K562 (cell line): ENCODE results near the gene PDE6G. TPM values are rescaled to one million over a fixed set of nuclear protein-coding genes. Genes with fewer than 3 reads are reported as not detected.

Source experiments
- CHD4 ChIP-seq: fragments of 200-600 bp; sonication (generic); IDR thresholded peaks from 3 replicates; pipeline ENCODE4 v1.6.1; 2012; ENCODE audit warnings: low read depth, mild to moderate bottlenecking, mixed read lengths, low read length, inconsistent platforms; ENCODE audit not compliant: insufficient read depth, insufficient replicate concordance, poor library complexity, severe bottlenecking
- CTCF ChIP-seq, 3 experiments: IDR thresholded peaks in 2 of 3; conservative IDR thresholded peaks in 1 of 3; 2 replicates each; pipeline ENCODE4 v1.5.1; 2011 to 2012; ENCODE audit warnings: low read length in 3 of 3, mild to moderate bottlenecking in 3 of 3, control low read depth in 2 of 3, improper control_type of control experiment in 1 of 3, inconsistent platforms in 1 of 3, low read depth in 1 of 3, mixed read lengths in 1 of 3, moderate library complexity in 1 of 3; ENCODE audit not compliant: insufficient read depth in 2 of 3
- ETV6 ChIP-seq, 3 experiments: fragments of 150-350 bp in 1 of 3; sonication (generic) in 1 of 3; formaldehyde crosslinking in 1 of 3; IDR thresholded peaks; 2 replicates each; pipeline versions ENCODE4 v1.6.1 to v1.8.0; 2014 to 2022; ENCODE audit warnings: borderline replicate concordance in 2 of 3, low read depth in 2 of 3, antibody characterized with exemption in 1 of 3, low read length in 1 of 3, mild to moderate bottlenecking in 1 of 3, missing genetic modification reagents in 1 of 3
- FOXP4 ChIP-seq: sonication (generic); formaldehyde crosslinking; IDR thresholded peaks from 2 replicates; pipeline ENCODE4 v1.8.0; 2022; ENCODE audit warnings: mild to moderate bottlenecking, missing genetic modification reagents, borderline replicate concordance
- KDM4B ChIP-seq, 2 experiments: fragments of 450-650 bp in 1 of 2; sonication (generic) in 1 of 2; IDR thresholded peaks; 2 replicates each; pipeline ENCODE4 v1.6.1; 2016 to 2017; ENCODE audit warnings: borderline replicate concordance in 2 of 2, antibody characterized with exemption in 1 of 2, low read depth in 1 of 2, mild to moderate bottlenecking in 1 of 2
- MAFK ChIP-seq: IDR thresholded peaks from 2 replicates; pipeline ENCODE4 v1.6.1; 2011; ENCODE audit warnings: low read length, improper control_type of control experiment
- MITF ChIP-seq: IDR thresholded peaks from 2 replicates; pipeline ENCODE4 v1.6.1; 2014; ENCODE audit warnings: antibody characterized with exemption
- POLR2G ChIP-seq: fragments of 200-400 bp; formaldehyde crosslinking; IDR thresholded peaks from 2 replicates; pipeline ENCODE4 v1.6.1; 2017; ENCODE audit warnings: low read depth, mild to moderate bottlenecking, antibody characterized with exemption, low read length, moderate library complexity
- POLR3G ChIP-seq: IDR thresholded peaks from 2 replicates; pipeline ENCODE4 v1.6.1; 2011; ENCODE audit not compliant: insufficient read length, insufficient replicate concordance; ENCODE audit errors: extremely low read depth
- PTTG1 ChIP-seq: fragments of 450-650 bp; IDR thresholded peaks from 2 replicates; pipeline ENCODE4 v1.6.1; 2016; ENCODE audit warnings: low read depth, mild to moderate bottlenecking, missing genetic modification characterization, missing compliant biosample characterization
- SMAD1 ChIP-seq: fragments of 150-350 bp; IDR thresholded peaks from 2 replicates; pipeline ENCODE4 v1.6.1; 2014; ENCODE audit warnings: low read length, low read depth; ENCODE audit not compliant: partially characterized antibody
- TAF9B ChIP-seq: fragments of 450-650 bp; IDR thresholded peaks from 2 replicates; pipeline ENCODE4 v1.6.1; 2018; ENCODE audit warnings: mild to moderate bottlenecking; ENCODE audit not compliant: partially characterized antibody
- ZNF143 ChIP-seq: sonication (generic); formaldehyde crosslinking; IDR thresholded peaks from 2 replicates; pipeline ENCODE4 v1.9.0; 2022; ENCODE audit warnings: mild to moderate bottlenecking, missing genetic modification reagents
- ZNF274 ChIP-seq: IDR thresholded peaks from 2 replicates; pipeline ENCODE4 v1.6.1; 2011; ENCODE audit warnings: low read depth, mild to moderate bottlenecking, low read length, moderate library complexity, borderline replicate concordance
- polyA plus RNA-seq, 8 experiments: library from polyadenylated mRNA; depleted of rRNA in 4 of 8; stranded (reverse) in 5 of 8; unstranded in 3 of 8; fragments of >200 nt; fragmentation: Nextera tagmentation in 2 of 8; fragmentation: Illumina TruSeq in 1 of 8; extraction: Ambion mirVana in 2 of 8; extraction: Trizol in 1 of 8; gene quantifications; 2 replicates each; pipeline versions ENCODE4 v1.2.1 to v1.2.3, GENCODE V29; 2011 to 2014; ENCODE audit warnings: inconsistent platforms in 1 of 8, missing spikeins in 1 of 8
- total RNA-seq, 7 experiments: library from RNA; depleted of rRNA in 6 of 7; stranded (reverse); fragments of >200 nt in 6 of 7; fragmentation: Illumina TruSeq in 2 of 7; extraction: Trizol in 2 of 7; gene quantifications; 2 replicates each; pipeline versions ENCODE4 v1.2.1 to v1.2.3, GENCODE V29; 2011 to 2021; ENCODE audit warnings: low replicate concordance in 1 of 7

PDE6G gene
- total and polyA plus RNA-seq, 9 of the 15 experiments (the other 6 are each of a cell fraction or from before 2014, with no cell fraction given), result 0.14 to 0.59 TPM; not detected in 7

DNA sequence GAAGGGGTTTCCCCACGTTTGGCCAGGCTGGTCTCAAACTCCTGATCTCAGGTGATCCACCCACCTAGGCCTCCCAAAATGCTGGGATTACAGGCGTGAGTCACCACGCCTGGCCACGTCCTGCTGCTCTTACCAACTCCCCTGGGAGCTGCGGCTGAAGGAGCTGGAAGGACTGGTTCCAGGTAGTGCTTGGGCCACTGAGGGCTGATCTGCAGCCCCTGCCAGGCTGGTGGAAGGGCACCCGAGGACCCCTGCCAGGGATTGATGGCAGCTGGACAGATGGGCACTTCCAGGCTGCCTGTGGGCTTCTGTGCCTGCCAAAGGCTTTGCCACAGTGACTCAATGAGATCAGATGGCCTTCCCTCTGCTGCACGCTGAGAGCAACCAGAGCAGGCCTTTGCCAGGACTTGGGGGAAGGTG, 7.7 kb upstream of the PDE6G start (continued):
- no peak for TF ChIP-seq CTCF (IDR thresholded peaks at IDR 0.05 in 2 of 3, conservative IDR thresholded peaks at IDR 0.05 in 1 of 3; ENCODE audit: insufficient read depth in 2 of 3, low read depth in 1 of 3, low read length in 3 of 3)
- no peak for TF ChIP-seq KDM4B (IDR thresholded peaks at IDR 0.05; ENCODE audit: borderline replicate concordance in 2 of 2, low read depth in 1 of 2)
- TF ChIP-seq ZNF143 (CRISPR knock-in tag), result no peak
- no peak for TF ChIP-seq MAFK
- no peak for TF ChIP-seq ETV6 (IDR thresholded peaks at IDR 0.05; ENCODE audit: borderline replicate concordance in 1 of 2, low read depth in 2 of 2, low read length in 1 of 2)
- TF ChIP-seq ETV6 (CRISPR knock-in tag; IDR thresholded peaks at IDR 0.05; ENCODE audit: borderline replicate concordance), result no peak
- TF ChIP-seq POLR2G, result peak; percentile 44; the same call in 1 of the 2 replicates
- 0 out of 2 replicates have a peak, but pooled peaks have one; percentile 25 for TF ChIP-seq FOXP4 (CRISPR knock-in tag)
- no peak for TF ChIP-seq PTTG1 (tag)
- TF ChIP-seq SMAD1, result no peak
- no peak for TF ChIP-seq MITF
- TF ChIP-seq POLR3G, result no peak
- no peak for TF ChIP-seq CHD4
- no peak for TF ChIP-seq TAF9B
- no peak for TF ChIP-seq ZNF274
